Uterus (tissue), 4 donors: ENCODE results near the gene IGFL1. TPM values are rescaled to one million over a fixed set of nuclear protein-coding genes. Genes with fewer than 3 reads are reported as not detected.
"Not testable (repeated sequence)": the region's sequence is repeated elsewhere in the genome, so short reads cannot be mapped to it uniquely, and the experiment has no call there.

ENCODE experiments used
- DNase-seq, 2 donors: peaks; one replicate each; pipeline ENCODE4 v3.0.0-alpha.2; 2019 to 2020
- H3K27ac ChIP-seq, 2 donors: fragments of 200-600 bp; sonication (generic); 1 replicate in 1 of 2; 2 replicates in 1 of 2; pipeline ENCODE4 v1.5.1; 2016 to 2018
- H3K27me3 ChIP-seq, 2 donors: fragments of 200-600 bp; sonication (generic); one replicate each; pipeline ENCODE4 v1.5.1; 2018 to 2019; ENCODE audit warnings: control low read depth in 1 of 2
- H3K36me3 ChIP-seq, 2 donors: fragments of 200-600 bp; sonication (generic); one replicate each; pipeline ENCODE4 v1.5.1; 2019; ENCODE audit warnings: control low read depth in 1 of 2
- H3K4me1 ChIP-seq, 2 donors: fragments of 200-600 bp; sonication (generic); one replicate each; pipeline ENCODE4 v1.5.1; 2018 to 2019; ENCODE audit warnings: control low read depth in 1 of 2
- H3K4me3 ChIP-seq, 2 donors: fragments of 200-600 bp; sonication (generic); 1 replicate in 1 of 2; 2 replicates in 1 of 2; pipeline ENCODE4 v1.5.1; 2018 to 2019; ENCODE audit warnings: mild to moderate bottlenecking in 1 of 2
- H3K9me3 ChIP-seq, 2 donors: fragments of 200-600 bp; sonication (generic); one replicate each; pipeline ENCODE4 v1.5.1; 2019; ENCODE audit warnings: control low read depth in 1 of 2
- POLR2A ChIP-seq, 2 donors: fragments of 450-650 bp; IDR thresholded peaks; one replicate each; pipeline ENCODE4 v1.6.1; 2016; ENCODE audit warnings: antibody characterized with exemption in 2 of 2, mild to moderate bottlenecking in 1 of 2, moderate library complexity in 1 of 2
- intact Hi-C: fragments of 100-400 bp; cut with DNase I; formaldehyde crosslinking; loops from one replicate; pipeline ENCODE4 v1.15.1; 2023; ENCODE audit warnings: low total_unique reads
- total RNA-seq, 4 donors: library from RNA; depleted of rRNA in 3 of 4; stranded (reverse); fragments of >200 nt in 3 of 4; gene quantifications; one replicate each; pipeline versions ENCODE4 v1.1.0 to v1.2.4, GENCODE V29; 2014 to 2023
- TF ChIP-seq, protein P1 (sequence below), 4 experiments: fragments of 200-600 bp in 2 of 4; fragments of 450-650 bp in 2 of 4; sonication (generic) in 2 of 4; IDR thresholded peaks; one replicate each; pipeline ENCODE4 v1.5.1; 2016 to 2019; ENCODE audit warnings: antibody characterized with exemption in 4 of 4, mild to moderate bottlenecking in 2 of 4, moderate library complexity in 1 of 4
- donor health status: DM: yes; HTN: yes; CAD: no.

IGFL1 gene
- total RNA-seq, 4 donors from 2014 or later: not detected

DNA sequence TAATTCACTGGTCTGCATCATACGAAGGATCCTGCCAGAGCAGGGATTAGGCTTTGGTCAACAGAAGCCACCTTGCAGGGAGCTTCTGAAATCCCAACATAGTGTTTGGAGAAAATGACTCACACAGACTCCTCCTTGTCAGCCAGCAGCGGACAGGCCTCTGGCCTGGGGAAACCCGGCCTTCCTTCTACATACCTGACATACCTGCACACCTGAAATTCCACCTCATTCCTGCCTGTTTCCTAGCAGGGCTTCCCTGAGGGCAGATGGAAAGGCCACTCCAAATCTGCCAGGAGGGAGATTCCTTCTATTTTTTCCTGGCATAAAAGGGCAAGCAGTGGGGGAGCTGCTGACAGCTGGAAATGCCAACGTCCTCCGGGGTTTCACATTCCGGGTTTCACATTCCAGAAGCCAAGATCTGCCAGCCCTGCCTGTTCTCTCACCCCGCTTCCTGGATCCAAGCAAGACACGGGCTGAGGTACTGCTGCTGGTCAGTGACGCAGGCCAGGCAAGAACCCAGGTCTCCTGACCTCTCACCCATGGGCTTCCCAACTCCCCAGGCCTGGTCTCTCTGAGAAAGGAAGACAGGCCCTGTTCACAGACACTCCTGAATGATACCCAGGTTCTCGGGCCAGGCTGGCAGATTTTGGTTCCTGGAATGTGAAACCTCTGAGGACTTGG lies 18.2 kb upstream of the IGFL1 start:
- TF ChIP-seq, protein P1, sequence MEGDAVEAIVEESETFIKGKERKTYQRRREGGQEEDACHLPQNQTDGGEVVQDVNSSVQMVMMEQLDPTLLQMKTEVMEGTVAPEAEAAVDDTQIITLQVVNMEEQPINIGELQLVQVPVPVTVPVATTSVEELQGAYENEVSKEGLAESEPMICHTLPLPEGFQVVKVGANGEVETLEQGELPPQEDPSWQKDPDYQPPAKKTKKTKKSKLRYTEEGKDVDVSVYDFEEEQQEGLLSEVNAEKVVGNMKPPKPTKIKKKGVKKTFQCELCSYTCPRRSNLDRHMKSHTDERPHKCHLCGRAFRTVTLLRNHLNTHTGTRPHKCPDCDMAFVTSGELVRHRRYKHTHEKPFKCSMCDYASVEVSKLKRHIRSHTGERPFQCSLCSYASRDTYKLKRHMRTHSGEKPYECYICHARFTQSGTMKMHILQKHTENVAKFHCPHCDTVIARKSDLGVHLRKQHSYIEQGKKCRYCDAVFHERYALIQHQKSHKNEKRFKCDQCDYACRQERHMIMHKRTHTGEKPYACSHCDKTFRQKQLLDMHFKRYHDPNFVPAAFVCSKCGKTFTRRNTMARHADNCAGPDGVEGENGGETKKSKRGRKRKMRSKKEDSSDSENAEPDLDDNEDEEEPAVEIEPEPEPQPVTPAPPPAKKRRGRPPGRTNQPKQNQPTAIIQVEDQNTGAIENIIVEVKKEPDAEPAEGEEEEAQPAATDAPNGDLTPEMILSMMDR (IDR thresholded peaks at IDR 0.05): no peak
- TF ChIP-seq POLR2A (IDR thresholded peaks at IDR 0.05): no peak
- no peak for DNase-seq
- no peaks in the 10 kb centered on the region for H3K4me1 ChIP-seq
- intact Hi-C loops: no loop called here
- H3K36me3 ChIP-seq: no peaks in the 10 kb centered on the region
- no peaks in the 10 kb centered on the region for H3K27me3 ChIP-seq
- peak overlapping the region in 1 of 2 donors; percentile 41 for H3K27ac ChIP-seq
- no peak overlapping the region for H3K4me3 ChIP-seq
- no peaks in the 10 kb centered on the region for H3K9me3 ChIP-seq

DNA sequence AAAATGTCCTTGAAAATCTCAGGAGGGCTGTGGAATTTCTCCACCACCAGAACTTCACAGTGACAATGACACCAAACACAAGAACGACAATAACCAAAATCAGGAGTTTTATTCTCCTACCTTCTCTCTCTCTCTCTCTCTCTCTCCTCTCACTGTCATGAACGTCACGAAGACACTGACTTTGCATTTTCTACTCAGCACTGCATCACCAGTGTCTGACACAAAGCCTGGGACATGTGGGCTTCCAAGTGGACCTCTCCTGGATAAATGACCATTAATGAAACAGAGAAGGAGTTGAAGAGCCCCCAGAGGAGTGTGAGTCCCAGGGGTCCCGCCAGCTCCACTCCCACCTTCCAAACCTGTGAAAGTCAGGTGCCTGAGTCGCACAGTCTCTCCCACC lies 16.9 kb upstream of the IGFL1 start:
- H3K4me1 ChIP-seq, H3K27me3 ChIP-seq, H3K4me3 ChIP-seq, H3K36me3 ChIP-seq, intact Hi-C loops, H3K27ac ChIP-seq, H3K9me3 ChIP-seq, DNase-seq: not testable (repeated sequence)

DNA sequence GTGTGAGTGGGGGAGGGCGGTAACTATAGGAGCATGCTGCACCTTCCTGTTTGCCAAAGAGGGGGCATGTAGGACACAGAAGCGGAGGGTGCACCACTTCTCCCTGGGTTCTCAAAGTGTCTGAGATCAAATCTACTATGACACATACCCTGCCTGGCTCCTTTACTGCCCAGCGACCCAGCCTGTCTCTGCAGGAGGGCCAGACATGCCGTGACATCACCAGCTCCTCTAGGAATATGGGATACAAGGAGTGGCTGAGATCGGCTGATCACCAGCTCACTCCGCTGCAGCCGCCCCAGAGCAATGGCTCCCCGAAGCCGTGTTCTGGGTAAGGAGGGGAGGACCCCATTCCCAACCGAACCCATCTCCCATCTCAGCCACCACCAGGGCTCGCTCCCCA lies 16.4 kb upstream of the IGFL1 start:
- no peaks in the 10 kb centered on the region for H3K27me3 ChIP-seq
- no peaks in the 10 kb centered on the region for H3K4me1 ChIP-seq
- no peaks in the 10 kb centered on the region for H3K36me3 ChIP-seq
- no peak overlapping the region for H3K27ac ChIP-seq
- no peak overlapping the region for H3K4me3 ChIP-seq
- intact Hi-C loops: no loop called here
- no peaks in the 10 kb centered on the region for H3K9me3 ChIP-seq
- TF ChIP-seq, protein P1 (IDR thresholded peaks at IDR 0.05): no peak
- TF ChIP-seq POLR2A (IDR thresholded peaks at IDR 0.05): no peak
- DNase-seq: no peak

DNA sequence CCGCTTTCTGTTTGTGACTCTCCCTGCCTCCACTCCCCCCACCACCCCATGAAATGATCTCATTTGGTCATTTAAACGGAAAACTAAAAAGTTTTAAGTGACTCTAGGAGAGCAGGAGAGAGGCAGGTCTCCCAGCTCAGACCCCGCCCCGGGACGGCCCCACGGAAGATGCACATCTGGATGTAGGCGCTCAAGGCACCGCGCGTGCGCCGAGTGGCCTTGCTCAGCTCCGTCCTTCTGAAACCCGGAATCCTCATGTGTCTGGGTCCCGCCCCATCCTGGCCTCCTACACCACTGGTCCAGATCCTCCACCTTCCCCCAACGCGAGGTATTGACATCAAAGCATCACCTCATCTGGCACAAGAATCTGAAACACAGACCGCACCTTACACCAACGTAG lies 15.7 kb upstream of the IGFL1 start:
- H3K9me3 ChIP-seq: no peaks in the 10 kb centered on the region
- no peak overlapping the region for H3K4me3 ChIP-seq
- intact Hi-C loops: no loop called here
- H3K4me1 ChIP-seq: no peaks in the 10 kb centered on the region
- DNase-seq: no peak
- no peak for TF ChIP-seq POLR2A (IDR thresholded peaks at IDR 0.05)
- TF ChIP-seq, protein P1 (IDR thresholded peaks at IDR 0.05): no peak
- no peaks in the 10 kb centered on the region for H3K27me3 ChIP-seq
- H3K27ac ChIP-seq: no peak overlapping the region
- H3K36me3 ChIP-seq: no peaks in the 10 kb centered on the region

DNA sequence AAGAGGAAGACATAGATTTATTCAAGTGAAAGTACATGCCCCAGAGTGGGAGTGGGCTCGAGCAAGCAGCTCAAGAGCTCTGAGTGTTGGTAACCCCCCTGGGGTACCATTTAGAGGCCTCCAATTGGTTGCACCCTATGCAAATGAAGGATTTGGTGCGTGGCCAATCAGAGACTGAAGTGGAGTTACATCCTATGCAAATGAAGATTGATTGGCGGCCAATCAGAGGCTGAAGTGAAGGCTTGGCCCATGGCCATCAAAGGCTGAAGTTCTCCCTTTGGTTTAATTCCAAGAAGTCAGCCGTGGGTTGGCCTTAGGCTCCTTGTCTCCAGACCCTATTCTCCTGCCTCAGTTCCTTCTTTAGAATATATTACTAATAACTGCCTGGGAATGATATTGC lies 12.9 kb upstream of the IGFL1 start:
- no peak for DNase-seq

More for the DNA sequence above, 12.9 kb upstream of the IGFL1 start:
- H3K27ac ChIP-seq: no peak overlapping the region
- TF ChIP-seq POLR2A (IDR thresholded peaks at IDR 0.05): no peak
- TF ChIP-seq, protein P1 (IDR thresholded peaks at IDR 0.05): no peak
- H3K9me3 ChIP-seq: no peaks in the 10 kb centered on the region
- H3K36me3 ChIP-seq: no peaks in the 10 kb centered on the region
- intact Hi-C loops: no loop called here
- no peaks in the 10 kb centered on the region for H3K4me1 ChIP-seq
- no peak overlapping the region for H3K4me3 ChIP-seq
- no peaks in the 10 kb centered on the region for H3K27me3 ChIP-seq
